ENCODE measurements around the gene UNC5C.

DNA sequence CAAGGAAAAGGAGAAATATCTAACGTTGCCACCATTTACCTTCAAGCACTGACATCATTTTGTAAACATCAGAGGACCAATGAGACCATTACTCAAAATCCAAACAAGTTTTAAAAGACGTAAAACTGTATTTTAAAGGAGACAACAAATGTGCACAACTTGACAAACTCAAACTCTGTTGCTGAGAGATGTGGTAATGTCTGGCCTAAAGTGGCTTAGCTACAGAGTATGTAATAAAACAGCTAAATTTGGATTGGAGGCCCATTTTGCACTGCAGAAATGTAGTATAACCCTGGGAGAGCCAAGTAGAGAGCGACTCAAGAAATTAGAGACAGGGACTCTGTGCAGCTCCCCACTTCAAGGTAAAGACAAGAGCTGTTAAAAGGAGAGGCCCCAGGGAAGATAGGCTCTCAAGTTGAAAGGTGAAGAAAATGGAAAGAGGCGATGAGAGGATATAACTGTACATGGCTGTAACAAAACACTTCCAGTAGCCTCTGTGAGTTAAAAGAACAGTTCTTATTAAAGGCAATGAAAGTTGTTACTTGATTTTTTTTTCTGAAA, 20.3 kb downstream of the UNC5C start:
- TF ChIP-seq CTCF (IDR thresholded peaks at IDR 0.05): no peak
- TF ChIP-seq POLR2A (IDR thresholded peaks at IDR 0.05; ENCODE audit: low read depth): no peak
- TF ChIP-seq POLR2AphosphoS5 (IDR thresholded peaks at IDR 0.05): no peak
- TF ChIP-seq EP300 (IDR thresholded peaks at IDR 0.05): no peak
